HG03342 (cell line): ENCODE measurements around the gene TAF9.
"Not testable (repeated sequence)": the region's sequence is repeated elsewhere in the genome, so short reads cannot be mapped to it uniquely, and the experiment has no call there.

Source experiments
- ATAC-seq: cut with Tn5 transposase; IDR thresholded peaks from one replicate; pipeline ENCODE4 v1.9.1; 2021; ENCODE audit warnings: mild to moderate bottlenecking, moderate library complexity; ENCODE audit not compliant: unreplicated experiment

The TAF9 gene

GRCh38 chr5:69369340-69370121 is at the start of gene TAF9, which contains the start of the genes AK6 and RAD17:
TSS of gene TAF9 (minus strand) at chr5:69369520. CDS start at chr5:69365737, 3,783 bp downstream.
TSS of gene AK6 (minus strand) at chr5:69369520. CDS start at chr5:69369490, 30 bp downstream.
TSS of gene RAD17 (plus strand) at chr5:69369818. CDS start at chr5:69372209, 2,391 bp downstream.
- peak; percentile 88 for ATAC-seq

- no peak for ATAC-seq
Observed at GRCh38 chr5:69418554-69418953, 49.2 kb upstream of the TAF9 start.

- no peak for ATAC-seq
Observed at GRCh38 chr5:69416699-69417098, 47.4 kb upstream of the TAF9 start.

GRCh38 chr5:69416180-69416579 is 46.9 kb upstream of the TAF9 start:
- ATAC-seq, result no peak

- no peak for ATAC-seq
Observed at GRCh38 chr5:69415584-69415958, 46.3 kb upstream of the TAF9 start.

- ATAC-seq, result peak; percentile 60
Observed at GRCh38 chr5:69414885-69415583, 45.7 kb upstream of the TAF9 start, which contains the start of gene MARVELD2. TSS of gene MARVELD2 (plus strand) at chr5:69415116. CDS start at chr5:69419386, 4,270 bp downstream.

- no peak for ATAC-seq
Observed at GRCh38 chr5:69404659-69405330, 35.5 kb upstream of the TAF9 start.

GRCh38 chr5:69378376-69378775 is 9.1 kb upstream of the TAF9 start:
- ATAC-seq, result no peak

GRCh38 chr5:69374911-69375446 is 5.7 kb upstream of the TAF9 start:
- ATAC-seq, result peak; percentile 77

- no peak for ATAC-seq
Observed at GRCh38 chr5:69372394-69372793, 3.1 kb upstream of the TAF9 start.

GRCh38 chr5:69370335-69370734 is 1.0 kb upstream of the TAF9 start:
- not testable (repeated sequence) for ATAC-seq

GRCh38 chr5:69368458-69369339 is 621 bp downstream of the TAF9 start:
- no peak for ATAC-seq

GRCh38 chr5:69367697-69368279 is 1.5 kb downstream of the TAF9 start:
- ATAC-seq, result no peak

GRCh38 chr5:69364850-69365249 is 4.5 kb downstream of the TAF9 start:
- no peak for ATAC-seq

- ATAC-seq, result no peak
Observed at GRCh38 chr5:69364414-69364813, 4.9 kb downstream of the TAF9 start.

- no peak for ATAC-seq
Observed at GRCh38 chr5:69360442-69360841, 8.9 kb downstream of the TAF9 start.

GRCh38 chr5:69359699-69360098 is 9.6 kb downstream of the TAF9 start:
- no peak for ATAC-seq

GRCh38 chr5:69350664-69351063 is 18.7 kb downstream of the TAF9 start:
- no peak for ATAC-seq

- ATAC-seq, result no peak
Observed at GRCh38 chr5:69343083-69343482, 26.2 kb downstream of the TAF9 start.
